GM19239 (cell line): ENCODE data around the gene TSPAN2.

Source experiments
- DNase-seq: peaks from one replicate; pipeline ENCODE4 v3.0.0; 2011; ENCODE audit warnings: low spot score; ENCODE audit not compliant: insufficient read length
- FAIRE-seq: peaks from 2 replicates; lab custom pipeline; 2011; peaks lifted over from hg19 to GRCh38; lab: Jason Lieb, UNC

The TSPAN2 gene

DNA sequence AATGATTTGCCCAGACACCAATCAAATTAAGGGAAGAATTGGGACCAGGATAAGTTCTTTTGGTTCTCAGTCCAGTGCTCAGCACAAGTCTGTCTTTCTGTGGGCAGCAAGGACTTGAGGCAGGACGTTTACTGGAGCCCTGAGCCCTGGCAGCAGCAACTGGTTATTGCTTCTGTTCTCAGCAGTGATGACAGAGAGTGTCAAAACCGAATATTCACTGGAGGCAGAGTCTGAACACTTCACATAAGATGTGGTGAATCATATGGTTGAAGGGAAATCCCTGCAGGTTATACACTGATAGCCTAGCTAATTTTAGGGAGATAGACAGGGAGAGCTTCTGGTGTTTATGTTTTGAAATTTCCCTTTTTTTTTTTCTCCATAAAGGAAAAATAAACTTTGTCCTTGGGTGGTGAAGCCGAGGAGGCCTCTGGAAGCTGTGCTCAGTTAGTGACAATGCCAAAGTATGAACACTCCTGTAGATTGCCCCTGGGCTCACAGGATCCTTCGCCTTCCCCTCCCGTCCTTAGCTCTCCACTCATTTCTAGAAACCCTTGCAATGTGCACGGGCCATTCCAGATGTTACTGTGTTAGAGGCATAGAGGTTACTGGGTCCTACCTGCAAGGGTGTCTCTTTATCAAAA lies 26.3 kb upstream of the TSPAN2 start:
- DNase-seq: no peak
- no peak for FAIRE-seq

DNA sequence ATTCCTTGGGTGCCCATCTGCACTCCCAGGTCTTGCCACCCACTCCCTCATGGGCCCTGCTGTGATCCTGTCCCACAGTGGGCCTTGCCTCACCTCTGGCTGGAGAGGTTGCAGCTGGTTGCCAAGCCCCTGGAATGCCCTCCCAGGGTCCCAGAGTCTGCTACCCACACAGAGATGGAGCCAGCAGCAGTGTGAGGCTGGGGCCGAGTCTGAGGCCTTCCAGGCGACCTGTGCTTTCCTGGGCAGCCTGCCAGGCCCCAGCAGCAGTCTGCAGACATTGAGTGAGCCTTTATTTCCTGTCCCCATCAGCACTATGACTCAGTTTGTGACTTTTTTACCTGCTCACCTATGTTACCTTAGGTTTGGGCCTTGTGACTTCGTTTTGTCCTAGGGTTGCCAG lies 25.0 kb upstream of the TSPAN2 start:
- no peak for FAIRE-seq
- no peak for DNase-seq

DNA sequence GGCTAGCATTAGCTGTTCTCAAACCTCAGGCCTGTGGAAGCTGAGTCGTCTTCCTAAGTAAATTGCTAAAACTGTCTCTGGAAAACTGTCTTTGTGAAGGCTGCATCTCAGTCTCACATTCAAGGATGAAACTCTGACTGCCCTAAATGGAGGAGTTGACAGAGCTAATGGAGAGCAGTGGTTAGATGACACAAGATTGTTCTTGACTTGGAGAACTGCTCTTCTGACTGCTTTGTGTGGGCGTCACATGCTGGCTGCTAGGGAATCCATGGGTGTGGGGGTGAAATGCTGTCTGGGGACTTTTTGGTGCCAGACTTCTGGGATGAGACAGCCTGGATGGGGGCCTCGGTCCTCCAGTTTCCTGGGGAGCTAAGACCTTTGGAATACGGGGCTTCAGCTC lies 24.5 kb upstream of the TSPAN2 start:
- DNase-seq (no peak), FAIRE-seq (no peak)

DNA sequence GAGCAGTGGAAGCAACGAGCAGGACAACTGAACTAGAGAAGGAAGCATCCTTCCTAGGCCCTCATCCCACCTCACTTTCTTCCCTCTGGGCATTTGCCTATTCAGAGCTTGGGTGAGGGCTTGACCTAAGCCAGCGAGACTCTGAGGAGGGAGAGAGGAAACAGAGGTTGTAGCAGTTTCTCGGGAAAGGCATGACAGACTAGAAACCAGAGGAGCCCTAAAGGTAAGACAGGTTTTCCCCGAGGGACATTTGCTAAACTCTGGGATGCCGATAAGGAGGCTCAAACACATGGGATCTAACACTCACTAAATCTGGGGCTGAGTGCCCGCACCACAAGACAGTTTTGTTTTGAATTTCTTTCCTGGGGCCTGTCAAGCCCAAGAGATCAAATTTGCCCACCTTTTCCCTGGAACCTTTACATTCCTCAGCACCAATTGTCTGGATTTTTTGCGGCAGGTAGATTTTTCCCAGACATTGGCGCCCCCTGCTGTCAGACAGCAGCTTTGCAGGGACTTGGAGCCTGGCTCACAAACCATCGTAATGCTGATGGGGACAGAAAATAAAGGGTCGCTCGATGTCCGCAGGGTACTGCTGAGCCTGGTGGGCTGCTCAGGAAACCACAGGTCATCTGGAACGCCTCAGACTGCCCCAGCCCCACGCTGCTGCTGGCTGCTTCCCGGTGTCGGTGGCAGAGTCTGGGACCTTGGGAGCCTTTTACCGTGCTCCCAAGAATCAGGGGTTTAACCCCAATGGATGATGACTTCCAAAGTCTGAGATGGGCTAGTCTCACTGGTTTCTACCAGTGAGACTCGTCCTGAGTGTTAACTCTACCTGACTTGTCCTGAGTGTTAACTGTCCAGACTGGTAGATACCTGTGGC lies 23.4 kb upstream of the TSPAN2 start:
- DNase-seq: no peak
- peak; percentile 23 for FAIRE-seq

DNA sequence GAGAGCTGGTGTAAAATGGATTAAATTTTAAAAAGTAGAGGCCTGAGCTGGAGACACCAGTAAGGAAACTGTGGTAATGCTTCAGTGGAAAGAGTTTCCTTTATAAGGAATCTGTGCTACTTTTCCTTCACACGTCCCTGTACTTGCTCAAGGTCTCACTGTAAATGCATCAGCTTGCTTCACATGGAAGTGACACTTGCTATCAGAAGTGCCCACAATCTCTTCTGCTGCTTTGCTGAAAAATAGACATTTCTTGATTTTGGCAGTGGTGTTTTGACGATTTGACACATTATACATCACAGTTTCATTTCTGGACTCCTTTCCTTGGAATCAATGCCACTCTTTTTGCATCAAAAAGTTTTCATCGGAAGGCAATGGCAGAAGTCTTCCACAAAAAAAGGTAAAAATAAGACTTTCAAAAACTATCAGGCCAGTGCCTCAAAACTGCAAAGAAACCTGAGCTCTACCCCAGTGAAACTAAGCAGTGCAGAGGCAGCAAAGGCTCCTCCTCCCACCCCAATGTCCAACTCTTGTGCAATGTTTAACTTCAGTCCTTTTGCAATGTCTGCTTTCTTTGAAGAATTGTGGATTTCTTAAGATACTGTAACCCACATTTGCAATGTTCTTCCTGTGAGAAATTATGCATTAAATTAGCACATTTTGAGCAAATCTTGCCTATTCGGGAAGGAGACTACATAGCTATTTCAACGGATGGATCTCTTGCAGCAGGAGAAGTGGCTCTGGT lies 18.4 kb upstream of the TSPAN2 start:
- FAIRE-seq: no peak
- no peak for DNase-seq

DNA sequence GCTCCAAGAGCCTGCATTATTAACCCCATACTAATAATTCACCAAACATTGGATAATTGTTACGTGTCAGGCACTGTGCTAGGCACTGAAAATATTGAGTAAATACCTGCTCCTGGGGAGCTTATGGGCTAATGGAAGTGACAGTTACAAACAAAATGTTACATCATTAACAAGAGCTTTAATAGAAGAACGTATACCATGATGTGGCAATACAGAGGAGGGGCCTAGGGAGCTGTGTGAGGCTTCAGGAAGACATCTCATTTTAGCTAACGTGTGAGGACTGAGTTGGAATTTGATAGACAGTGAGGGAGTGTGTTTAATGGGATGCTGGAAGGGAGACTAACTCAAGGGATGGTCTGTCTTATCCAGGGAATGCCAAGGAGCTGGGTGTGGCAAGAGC lies 16.5 kb upstream of the TSPAN2 start:
- FAIRE-seq: no peak
- DNase-seq: no peak

DNA sequence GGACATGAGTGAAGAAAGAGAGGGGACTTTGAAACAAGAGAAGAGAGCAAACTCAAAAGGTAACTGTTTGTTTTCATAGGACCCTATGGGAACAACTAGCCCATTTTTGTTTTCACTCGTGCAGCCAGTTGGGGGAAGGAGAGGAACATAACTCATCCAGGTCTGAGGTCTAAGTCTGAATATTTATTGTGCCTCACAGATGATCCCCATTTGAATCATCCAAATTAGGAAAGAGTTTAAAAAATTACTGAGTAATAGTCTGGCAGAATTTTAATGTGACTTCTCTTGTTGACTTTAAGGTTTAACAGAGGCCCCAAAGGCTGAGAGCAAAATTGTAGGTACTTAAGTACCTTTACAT lies 10.4 kb upstream of the TSPAN2 start:
- FAIRE-seq (no peak), DNase-seq (no peak)

DNA sequence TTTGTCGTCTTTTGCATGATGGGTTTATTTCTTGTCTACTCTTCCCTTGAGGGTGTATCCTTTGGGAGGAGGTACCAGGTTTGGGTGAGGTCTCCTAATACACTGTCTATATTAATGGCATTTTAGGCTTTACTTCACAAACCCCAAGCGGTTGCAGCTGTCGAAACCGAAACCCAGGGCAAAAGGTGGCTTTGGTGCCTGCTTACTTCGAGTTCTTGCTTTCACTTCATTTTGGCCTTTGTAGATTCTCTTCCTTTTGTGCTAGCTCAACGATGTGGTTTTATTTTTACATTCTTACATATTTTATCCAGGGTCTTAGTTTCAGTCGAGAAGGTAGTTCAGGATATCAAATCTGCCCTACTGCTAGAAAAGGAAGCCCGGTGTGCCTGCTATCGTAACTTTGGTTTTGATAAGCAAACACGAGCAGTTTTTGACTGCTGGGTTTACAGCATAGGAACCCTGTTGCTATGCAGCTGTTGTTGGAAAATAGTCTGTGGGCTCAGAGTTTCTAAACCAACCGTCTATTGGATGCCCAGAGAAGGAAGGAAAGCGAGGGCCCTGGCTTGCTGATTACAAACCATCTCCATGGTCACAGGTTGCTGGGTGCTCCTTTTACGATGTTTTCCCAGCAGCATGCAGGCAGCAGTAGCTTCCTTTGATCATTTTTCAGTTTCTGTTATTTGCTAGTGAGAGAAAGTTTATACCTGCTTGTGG lies 9.8 kb upstream of the TSPAN2 start:
- FAIRE-seq (peak; percentile 90), DNase-seq (peak; percentile 50)

DNA sequence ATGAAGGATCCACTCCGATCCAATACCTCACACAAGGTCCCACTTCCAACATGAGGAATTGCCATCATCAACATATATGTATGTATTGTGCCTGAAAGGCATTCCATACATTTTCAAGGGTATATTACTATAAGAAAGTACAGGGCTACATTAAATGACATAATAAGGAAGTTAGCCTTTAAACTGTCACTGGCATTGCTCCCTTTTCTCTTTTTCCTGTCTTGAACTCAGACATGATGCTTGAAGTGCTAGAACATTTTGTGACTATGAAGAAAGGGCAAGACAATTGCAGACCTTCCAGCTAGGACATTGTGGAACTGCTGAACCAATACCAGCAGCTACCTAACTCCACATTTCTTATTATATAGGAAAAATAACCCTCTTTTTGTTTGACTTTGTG lies 2.9 kb upstream of the TSPAN2 start:
- no peak for DNase-seq
- no peak for FAIRE-seq

DNA sequence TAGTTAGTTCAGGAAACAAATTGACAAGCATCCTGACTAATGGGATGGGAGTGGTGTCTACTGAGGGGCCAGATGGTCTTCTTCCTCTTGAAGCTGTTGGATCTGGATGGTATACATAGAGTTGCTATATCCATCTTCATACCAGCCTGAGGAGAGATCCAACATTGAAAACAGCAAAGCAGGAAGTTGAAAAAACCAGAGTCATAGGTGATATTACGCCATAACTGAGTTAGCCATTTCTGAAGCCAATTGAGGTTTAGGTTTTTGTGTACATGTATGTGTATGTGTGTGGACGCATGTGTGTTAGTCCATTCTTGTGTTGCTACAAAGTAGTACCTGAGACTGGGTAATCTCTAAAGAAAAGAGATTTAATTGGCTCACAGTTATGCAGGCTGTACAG lies 2.3 kb upstream of the TSPAN2 start:
- DNase-seq: no peak
- FAIRE-seq: no peak

DNA sequence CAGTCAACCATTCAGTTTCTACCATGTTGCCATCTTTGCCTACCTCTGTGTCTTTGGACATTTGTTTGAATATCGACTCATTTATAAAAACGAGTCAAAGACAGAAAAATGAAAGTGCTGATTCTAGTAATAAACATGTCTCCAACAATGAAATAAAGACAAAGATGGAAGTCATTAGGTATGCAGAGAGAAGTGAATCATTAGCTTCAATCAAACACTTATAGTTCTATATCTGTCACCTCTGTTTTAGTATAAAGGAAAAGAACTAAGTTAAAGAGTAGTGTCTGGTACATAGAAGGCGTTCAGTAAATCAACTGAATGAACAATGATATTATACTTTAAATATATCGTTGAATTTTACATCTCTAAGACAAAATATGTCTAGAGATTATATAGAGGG lies 1.7 kb upstream of the TSPAN2 start:
- FAIRE-seq (no peak), DNase-seq (no peak)

DNA sequence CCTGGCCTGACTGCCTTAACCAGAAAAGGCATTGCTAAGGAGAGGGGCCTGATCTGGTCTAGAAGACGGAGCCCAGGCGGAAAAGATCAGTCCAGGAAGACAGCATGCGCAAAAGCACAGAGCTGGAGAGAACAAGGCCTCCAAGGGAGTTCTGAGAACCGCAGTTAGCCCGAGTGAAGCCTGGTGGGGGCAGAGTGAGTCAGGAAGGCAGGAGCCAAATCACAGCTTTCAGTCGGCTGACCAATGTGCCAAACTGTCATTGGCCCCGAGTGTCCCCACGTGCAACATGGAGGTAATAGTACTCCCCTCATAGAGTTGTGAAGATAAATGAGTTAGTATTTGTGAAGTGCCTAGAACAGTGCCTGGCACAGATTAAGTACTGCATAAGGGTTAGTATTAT lies 1.2 kb upstream of the TSPAN2 start:
- DNase-seq (no peak), FAIRE-seq (no peak)

DNA sequence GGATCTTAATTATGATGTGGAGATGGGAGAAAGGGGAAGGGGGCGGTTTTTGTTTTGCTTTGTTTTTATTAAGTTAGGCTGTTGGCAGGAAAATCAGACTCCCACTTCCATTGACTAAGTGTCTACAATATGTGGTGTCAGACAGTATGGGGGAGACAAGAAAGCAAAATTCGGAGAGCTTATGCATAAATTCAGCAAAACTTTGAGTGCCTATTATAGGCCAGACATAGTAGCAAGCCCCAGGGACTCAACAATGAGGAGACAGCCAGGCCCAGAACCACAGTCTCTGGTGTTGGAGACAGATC lies 835 bp upstream of the TSPAN2 start:
- no peak for FAIRE-seq
- DNase-seq: no peak

DNA sequence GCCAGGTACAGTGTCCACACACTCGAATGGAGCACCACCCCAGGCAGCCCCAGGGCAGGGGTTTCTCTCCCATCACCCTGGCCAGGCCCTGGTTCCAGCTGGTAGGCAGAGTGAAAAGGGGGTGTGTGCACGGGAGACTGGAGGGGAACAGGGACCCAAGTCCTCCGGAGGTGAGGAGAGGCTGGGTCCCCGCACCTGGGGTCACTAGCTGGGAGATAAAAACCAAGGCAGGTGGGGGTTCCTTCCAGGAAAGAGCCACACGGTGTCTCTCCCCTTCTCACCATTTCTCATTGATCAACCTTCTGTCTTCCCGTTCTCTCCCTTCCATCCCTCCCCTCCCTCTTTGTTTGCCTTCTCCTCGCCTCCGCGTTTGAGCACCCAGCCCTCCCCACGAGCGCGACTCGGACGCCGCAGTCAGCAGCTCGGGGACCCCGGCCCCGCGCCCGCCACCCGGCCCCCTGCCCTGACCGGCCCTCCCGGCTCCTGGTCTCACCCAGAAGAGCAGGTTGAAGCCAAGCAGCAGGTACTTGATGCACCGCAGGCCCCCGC lies 358 bp downstream of the TSPAN2 start:
- no peak for DNase-seq
- no peak for FAIRE-seq

DNA sequence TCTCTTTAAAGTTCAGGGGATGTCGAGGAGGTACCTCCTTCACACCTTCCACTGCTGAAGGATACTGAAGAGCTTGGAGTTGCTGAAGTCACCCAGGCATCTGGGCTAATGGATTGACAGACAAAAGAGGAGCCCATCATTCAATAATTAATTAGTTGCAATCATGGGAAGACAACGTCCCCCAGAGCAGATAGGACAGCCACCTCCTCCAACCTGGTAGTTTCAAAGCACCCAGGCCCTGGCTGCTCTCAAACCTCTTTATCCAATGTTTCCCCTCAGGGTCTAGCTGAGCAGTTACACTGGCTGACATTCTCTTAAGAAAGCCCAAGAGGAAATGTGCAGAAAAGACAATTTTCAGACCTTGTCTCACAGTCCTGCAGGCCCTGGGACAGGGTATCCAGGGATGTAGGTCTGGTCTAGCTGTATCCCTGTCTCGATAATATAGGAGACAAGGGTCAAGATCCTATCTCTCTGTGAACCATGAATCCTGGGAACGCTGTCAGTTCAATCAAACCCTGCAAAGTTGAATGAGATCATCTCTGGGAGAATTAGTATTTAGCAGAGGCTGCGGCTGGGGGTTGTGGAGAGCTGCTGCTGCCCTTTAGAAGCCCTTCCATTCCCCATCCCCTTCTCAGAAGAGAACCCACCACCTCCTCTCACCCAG lies 1.1 kb downstream of the TSPAN2 start:
- DNase-seq: no peak
- FAIRE-seq: no peak

DNA sequence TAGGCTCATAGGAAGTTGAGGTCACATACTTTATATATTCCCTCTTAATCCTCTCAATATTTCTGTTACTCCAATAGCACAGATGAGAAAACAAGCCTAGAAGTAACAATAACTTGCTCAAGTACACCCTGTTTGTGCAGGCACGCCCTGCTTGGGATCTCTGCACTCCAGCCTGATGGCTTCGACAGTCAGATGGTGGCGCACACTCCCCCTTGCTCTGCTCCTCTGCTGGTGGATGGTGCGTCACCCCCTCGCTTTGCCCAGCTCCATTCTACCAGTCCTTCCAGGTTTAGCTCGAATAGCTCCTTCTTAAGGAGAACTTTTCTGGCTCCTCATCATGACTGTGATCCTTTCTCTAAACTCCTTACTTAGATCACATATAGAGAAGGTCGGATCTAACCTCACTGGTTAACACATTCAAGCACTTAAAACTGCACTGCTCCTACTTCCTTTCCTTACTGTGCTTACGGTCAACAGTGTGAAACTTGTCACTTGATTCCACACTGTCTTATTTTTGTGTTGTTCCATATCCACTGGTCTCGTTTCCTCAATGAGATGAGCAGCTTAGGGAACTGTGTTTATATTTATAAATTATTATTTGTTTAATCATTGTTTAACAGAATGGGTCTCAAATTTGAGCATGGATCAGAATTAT lies 3.0 kb downstream of the TSPAN2 start:
- DNase-seq (no peak), FAIRE-seq (no peak)

DNA sequence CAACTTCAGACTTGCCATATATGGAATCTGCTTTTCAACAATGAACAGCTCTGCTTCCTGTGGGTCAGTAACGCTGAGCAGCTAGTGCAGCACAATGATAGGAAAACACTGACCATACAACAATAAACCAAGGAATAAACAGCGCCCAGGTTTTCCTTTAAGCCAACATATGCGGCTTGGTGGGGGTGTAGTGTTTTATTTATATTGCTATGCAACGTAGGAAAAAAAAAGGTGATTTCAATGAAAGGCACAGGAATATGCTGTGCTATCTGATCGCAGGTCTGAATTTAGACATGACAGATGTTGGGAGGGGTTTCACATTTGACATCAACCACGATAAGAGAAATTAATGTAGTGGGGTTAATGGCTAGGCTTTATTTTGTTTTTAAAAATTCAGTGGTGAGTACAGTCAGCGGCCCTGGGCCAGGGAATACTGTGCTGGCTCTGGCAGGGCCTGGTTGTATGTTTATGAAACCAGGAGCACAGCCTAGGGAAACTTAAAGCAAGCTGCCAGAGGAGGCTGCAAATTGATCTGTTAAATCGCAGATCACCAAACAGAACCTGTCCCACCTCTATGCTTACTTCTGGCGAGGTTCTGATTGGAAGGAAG lies 4.3 kb downstream of the TSPAN2 start:
- FAIRE-seq: no peak
- no peak for DNase-seq

DNA sequence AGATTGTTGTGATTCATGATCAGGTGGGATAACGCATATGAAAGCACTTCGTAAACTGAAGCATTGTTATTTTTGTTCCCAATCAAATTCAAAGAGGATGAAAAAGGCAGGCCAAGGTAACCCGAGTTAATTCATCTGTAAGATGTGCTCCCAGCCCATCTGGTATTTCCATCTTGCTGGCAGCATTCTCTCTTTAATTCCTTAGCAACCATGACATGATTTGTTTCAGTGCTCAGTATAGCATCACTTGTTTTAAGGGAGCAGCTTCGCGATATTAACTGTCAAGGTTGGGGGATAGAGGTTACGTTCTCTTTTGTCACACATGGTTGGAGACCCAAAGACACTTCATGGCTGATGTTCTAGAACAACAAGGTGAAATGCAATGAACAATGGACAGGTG lies 6.4 kb downstream of the TSPAN2 start:
- DNase-seq (no peak), FAIRE-seq (no peak)

DNA sequence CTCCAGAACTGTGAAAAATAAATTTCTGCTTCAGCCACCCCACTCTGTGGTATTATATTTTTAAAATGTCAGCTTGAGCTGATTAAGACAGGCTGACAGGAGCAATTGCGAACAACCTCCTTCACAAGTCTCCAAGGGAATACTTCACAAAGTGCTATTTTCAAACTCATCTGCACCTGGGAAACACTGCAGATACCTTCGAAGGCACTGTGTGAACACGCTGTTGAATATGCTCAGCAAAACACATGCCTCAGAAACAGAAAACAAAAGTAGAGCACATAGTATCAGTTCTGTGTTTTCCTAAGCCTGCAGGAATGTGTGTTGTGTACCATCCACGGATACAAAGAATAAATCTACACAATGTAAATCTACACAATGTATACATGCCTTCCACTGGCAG lies 10.6 kb downstream of the TSPAN2 start:
- no peak for DNase-seq
- no peak for FAIRE-seq
